Epithelial cell of esophagus (primary cell): ENCODE data around the gene ACAD11.
"Not testable (repeated sequence)": the region's sequence is repeated elsewhere in the genome, so short reads cannot be mapped to it uniquely, and the experiment has no call there.

ENCODE experiments used
- DNase-seq: peaks from one replicate; pipeline ENCODE4 v3.0.0; 2010; ENCODE audit warnings: low read depth
- H3K4me3 ChIP-seq: 2 replicates; pipeline ENCODE4 v1.5.1; 2011; ENCODE audit warnings: mild to moderate bottlenecking, low read length, control low read depth
- CTCF ChIP-seq: IDR thresholded peaks from 2 replicates; pipeline ENCODE4 v1.5.1; 2011; ENCODE audit warnings: low read depth, mild to moderate bottlenecking, low read length, control low read depth, inconsistent platforms; ENCODE audit not compliant: insufficient read depth; ENCODE audit errors: missing control alignments

Gene ACAD11

GRCh38 chr3:132625613-132626012 is 34.0 kb downstream of the ACAD11 start:
- DNase-seq = no peak
- TF ChIP-seq CTCF = no peak
- H3K4me3 ChIP-seq = no peak overlapping the region

- no peak for DNase-seq
- no peak for TF ChIP-seq CTCF
- no peak overlapping the region for H3K4me3 ChIP-seq
Measured at GRCh38 chr3:132624790-132625189, 34.8 kb downstream of the ACAD11 start.

GRCh38 chr3:132623646-132624045 is 36.0 kb downstream of the ACAD11 start:
- no peak for TF ChIP-seq CTCF
- peak; percentile 79 for DNase-seq
- no peak overlapping the region for H3K4me3 ChIP-seq

DNA sequence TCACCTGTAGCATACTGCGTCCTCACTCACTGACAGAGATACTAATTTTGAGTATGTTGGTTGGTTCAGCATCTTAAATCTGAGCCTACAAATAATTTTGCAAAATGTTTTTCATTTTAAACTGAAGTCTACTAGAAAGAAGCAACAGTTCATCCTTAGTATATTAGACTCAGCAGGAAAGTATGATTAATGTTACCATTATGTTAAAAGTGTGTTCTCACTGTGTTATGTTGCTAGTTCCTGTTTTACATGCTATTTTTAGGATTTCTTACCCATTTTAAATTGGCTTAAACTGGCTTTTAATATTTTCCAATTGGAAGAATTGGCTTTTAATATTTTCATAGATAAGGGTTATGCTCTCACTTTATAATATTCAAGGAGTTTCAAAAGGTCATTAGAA is 36.8 kb downstream of the ACAD11 start:
- no peak overlapping the region for H3K4me3 ChIP-seq
- no peak for TF ChIP-seq CTCF
- DNase-seq = no peak

GRCh38 chr3:132622148-132622547 is 37.5 kb downstream of the ACAD11 start:
- DNase-seq = no peak
- TF ChIP-seq CTCF = no peak
- H3K4me3 ChIP-seq = no peak overlapping the region

DNA sequence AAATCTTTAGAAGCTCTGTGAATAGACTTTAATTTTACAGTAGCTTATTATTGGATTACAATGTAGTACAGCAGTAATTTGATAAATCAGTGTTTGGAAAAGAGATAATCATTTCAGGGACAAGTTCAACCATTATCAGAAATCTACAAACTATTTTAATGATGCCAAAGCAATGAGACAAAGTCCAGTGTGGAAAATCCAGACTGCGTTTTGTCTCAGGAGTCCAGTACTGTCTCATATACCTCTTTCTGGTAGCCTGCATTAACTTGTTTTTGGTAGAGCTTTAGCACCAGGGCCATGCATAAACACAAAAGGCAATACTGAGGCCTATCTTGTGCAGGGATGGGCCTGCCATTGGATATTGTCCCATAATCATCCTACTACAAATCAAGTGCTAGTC is 42.8 kb downstream of the ACAD11 start:
- no peak for TF ChIP-seq CTCF
- H3K4me3 ChIP-seq = no peak overlapping the region
- no peak for DNase-seq

GRCh38 chr3:132615881-132616280 is 43.7 kb downstream of the ACAD11 start:
- DNase-seq = peak; percentile 56
- no peak for TF ChIP-seq CTCF
- no peak overlapping the region for H3K4me3 ChIP-seq

DNA sequence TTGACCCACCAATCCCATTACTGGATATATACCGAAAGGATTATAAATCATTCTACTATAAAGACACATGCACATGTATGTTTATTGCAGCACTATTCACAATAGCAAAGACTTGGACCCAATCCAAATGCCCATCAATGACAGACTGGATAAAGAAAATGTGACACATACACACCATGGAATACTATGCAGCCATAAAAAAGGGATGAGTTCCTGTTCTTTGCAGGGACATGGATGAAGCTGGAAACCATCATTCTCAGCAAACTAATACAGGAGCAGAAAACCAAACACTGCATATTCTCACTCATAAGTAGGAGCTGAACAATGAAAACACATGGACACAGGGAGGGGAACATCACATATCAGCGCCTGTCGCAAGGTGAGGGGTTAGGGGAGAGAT is 44.3 kb downstream of the ACAD11 start:
- not testable (repeated sequence) for DNase-seq, H3K4me3 ChIP-seq

- not testable (repeated sequence) for H3K4me3 ChIP-seq, DNase-seq
Measured at GRCh38 chr3:132606620-132607019, 53.0 kb downstream of the ACAD11 start.
